CD4-positive, alpha-beta T cell treated with Interleukin-17A for 4 hours (primary cell): Measurements from ENCODE around the gene TSPAN11.

Experiments used
- DNase-seq: peaks from one replicate; pipeline ENCODE4 v3.0.0-alpha.2; 2020; ENCODE audit warnings: mixed read lengths

TSPAN11 gene

GRCh38 chr12:30962047-30962446, 35.5 kb downstream of the TSPAN11 start:
- DNase-seq = no peak

- DNase-seq = no peak
These were observed 37.4 kb downstream of the TSPAN11 start for GRCh38 chr12:30963709-30964564.

GRCh38 chr12:30964896-30965612, 38.5 kb downstream of the TSPAN11 start:
- no peak for DNase-seq

- no peak for DNase-seq
These were observed 39.1 kb downstream of the TSPAN11 start for GRCh38 chr12:30965613-30965985.

GRCh38 chr12:30967026-30967425, 40.5 kb downstream of the TSPAN11 start:
- no peak for DNase-seq

- DNase-seq = no peak
These were observed 41.7 kb downstream of the TSPAN11 start for GRCh38 chr12:30968211-30968610.

- no peak for DNase-seq
These were observed 42.5 kb downstream of the TSPAN11 start for GRCh38 chr12:30969006-30969405.

- DNase-seq = no peak
These were observed 43.3 kb downstream of the TSPAN11 start for GRCh38 chr12:30969606-30970395.

GRCh38 chr12:30970559-30971197, 44.1 kb downstream of the TSPAN11 start:
- no peak for DNase-seq

GRCh38 chr12:30972035-30972434, 45.5 kb downstream of the TSPAN11 start:
- no peak for DNase-seq

GRCh38 chr12:30973175-30973574, 46.6 kb downstream of the TSPAN11 start:
- DNase-seq = no peak

GRCh38 chr12:30973830-30974229, 47.3 kb downstream of the TSPAN11 start:
- DNase-seq = no peak

- DNase-seq = no peak
These were observed 48.4 kb downstream of the TSPAN11 start for GRCh38 chr12:30974746-30975500.

GRCh38 chr12:30975581-30975980, 49.0 kb downstream of the TSPAN11 start:
- no peak for DNase-seq

GRCh38 chr12:30976206-30976605, 49.7 kb downstream of the TSPAN11 start:
- no peak for DNase-seq

- no peak for DNase-seq
These were observed 50.6 kb downstream of the TSPAN11 start for GRCh38 chr12:30977124-30977523.

GRCh38 chr12:30977537-30978349, 51.2 kb downstream of the TSPAN11 start:
- DNase-seq = no peak

GRCh38 chr12:30978639-30979038, 52.1 kb downstream of the TSPAN11 start:
- no peak for DNase-seq

- no peak for DNase-seq
These were observed 53.1 kb downstream of the TSPAN11 start for GRCh38 chr12:30979371-30980259.
